Ascending aorta (tissue), 2 donors: ENCODE data around the gene RLBP1. TPM values are rescaled to one million over a fixed set of nuclear protein-coding genes. Genes with fewer than 3 reads are reported as not detected.
A peak's percentile ranks its signal among the peaks of the same experiment; 100 is the strongest.

Experiments
- DNase-seq, 2 donors: peaks; one replicate each; pipeline ENCODE4 v3.0.0-alpha.2; 2019; ENCODE audit warnings: low spot score in 2 of 2
- H3K27ac ChIP-seq, 2 donors: fragments of 200-600 bp; sonication (generic); one replicate each; pipeline ENCODE4 v1.5.1; 2016 to 2017; ENCODE audit warnings: mild to moderate bottlenecking in 1 of 2
- H3K27me3 ChIP-seq: fragments of 200-600 bp; sonication (generic); one replicate; pipeline ENCODE4 v1.5.1; 2017
- H3K36me3 ChIP-seq, 2 donors: fragments of 200-600 bp; sonication (generic); one replicate each; pipeline ENCODE4 v1.5.1; 2016
- H3K4me1 ChIP-seq, 2 donors: fragments of 200-600 bp; sonication (generic); one replicate each; pipeline ENCODE4 v1.5.1; 2016 to 2017; ENCODE audit warnings: mild to moderate bottlenecking in 1 of 2
- H3K4me3 ChIP-seq, 2 donors: fragments of 200-600 bp; sonication (generic); one replicate each; pipeline ENCODE4 v1.5.1; 2016 to 2017; ENCODE audit warnings: mild to moderate bottlenecking in 1 of 2
- H3K9me3 ChIP-seq, 2 donors: fragments of 200-600 bp; sonication (generic); one replicate each; pipeline ENCODE4 v1.5.1; 2016
- CTCF ChIP-seq, 3 experiments: fragments of 200-600 bp in 2 of 3; fragments of 450-650 bp in 1 of 3; sonication (generic) in 2 of 3; IDR thresholded peaks; one replicate each; pipeline ENCODE4 v1.5.1; 2016 to 2019; ENCODE audit warnings: antibody characterized with exemption in 3 of 3, mild to moderate bottlenecking in 1 of 3, moderate library complexity in 1 of 3
- intact Hi-C: fragments of 100-400 bp; cut with DNase I; formaldehyde crosslinking; loops from one replicate; pipeline ENCODE4 v1.15.1; 2023
- total RNA-seq: library from RNA; depleted of rRNA; stranded (reverse); fragments of >200 nt; gene quantifications from one replicate; pipeline ENCODE4 v1.1.0, GENCODE V29; 2016

Gene RLBP1
- total RNA-seq, 1 donor from 2014 or later: not detected

GRCh38 chr15:89165677-89166076 lies 55.7 kb downstream of the RLBP1 start:
- peaks cover 4 to 13% of the 10 kb centered on the region in 2 donors for H3K36me3 ChIP-seq
- peak overlapping the region; percentile 83 to 86 for H3K27ac ChIP-seq
- no peaks in the 10 kb centered on the region for H3K27me3 ChIP-seq
- H3K4me3 ChIP-seq: no peak overlapping the region
- intact Hi-C loops: loop anchor here (5.0 kb wide), 1 partner anchor 43 kb away; no protein-coding TSS in a partner anchor
- DNase-seq: no peak
- H3K9me3 ChIP-seq: no peaks in the 10 kb centered on the region
- TF ChIP-seq CTCF (IDR thresholded peaks at IDR 0.05): no peak
- H3K4me1 ChIP-seq: peaks cover 12 to 39% of the 10 kb centered on the region in 2 donors

- H3K9me3 ChIP-seq: no peaks in the 10 kb centered on the region
- H3K4me1 ChIP-seq: peaks cover 12 to 38% of the 10 kb centered on the region in 2 donors
- H3K4me3 ChIP-seq: no peak overlapping the region
- peaks cover 4 to 16% of the 10 kb centered on the region in 2 donors for H3K36me3 ChIP-seq
- intact Hi-C loops: loop anchor here (5.0 kb wide), 1 partner anchor 42 kb away; no protein-coding TSS in a partner anchor
- TF ChIP-seq CTCF (IDR thresholded peaks at IDR 0.05): no peak
- peak overlapping the region; percentile 83 to 86 for H3K27ac ChIP-seq
- DNase-seq: no peak
- no peaks in the 10 kb centered on the region for H3K27me3 ChIP-seq
These were observed 56.6 kb downstream of the RLBP1 start for GRCh38 chr15:89164712-89165211.

GRCh38 chr15:89163271-89164055 lies 57.9 kb downstream of the RLBP1 start:
- no peak for DNase-seq
- intact Hi-C loops: no loop called here
- TF ChIP-seq CTCF (IDR thresholded peaks at IDR 0.05): no peak
- Histone ChIP-seq H3K27me3 (no peaks in the 10 kb centered on the region), H3K27ac (peak overlapping the region; percentile 28 to 86), H3K4me1 (peaks cover 12 to 30% of the 10 kb centered on the region in 2 donors), H3K9me3 (no peaks in the 10 kb centered on the region), H3K4me3 (no peak overlapping the region), H3K36me3 (peaks cover 6 to 22% of the 10 kb centered on the region in 2 donors)

- intact Hi-C loops: no loop called here
- TF ChIP-seq CTCF (IDR thresholded peaks at IDR 0.05): no peak
These were observed 59.7 kb downstream of the RLBP1 start for GRCh38 chr15:89161666-89162065.

More at GRCh38 chr15:89161666-89162065, 59.7 kb downstream of the RLBP1 start:
- no peak for DNase-seq
- peaks cover 9 to 14% of the 10 kb centered on the region in 2 donors for H3K4me1 ChIP-seq
- no peak overlapping the region for H3K4me3 ChIP-seq
- peaks cover 15 to 36% of the 10 kb centered on the region in 2 donors for H3K36me3 ChIP-seq
- H3K27ac ChIP-seq: peak overlapping the region in 1 of 2 donors; percentile 29
- no peaks in the 10 kb centered on the region for H3K9me3 ChIP-seq
- H3K27me3 ChIP-seq: no peaks in the 10 kb centered on the region

Other genes with a start within 250 kb of the RLBP1 start
- gene ABHD2, start 133.1 kb downstream of the RLBP1 start, total RNA-seq: 228 TPM
- gene FANCI, start 22.4 kb upstream of the RLBP1 start, total RNA-seq: not detected
- 69.1 TPM for gene POLG, start 113.2 kb upstream of the RLBP1 start, total RNA-seq